HG02973 (cell line): ENCODE measurements around the gene CCDC186.

ENCODE experiments used
- ATAC-seq: cut with Tn5 transposase; IDR thresholded peaks from one replicate; pipeline ENCODE4 v1.9.1; 2021; ENCODE audit warnings: moderate library complexity; ENCODE audit not compliant: unreplicated experiment

CCDC186 gene

GRCh38 chr10:114073395-114074186, 100.4 kb downstream of the CCDC186 start:
- no peak for ATAC-seq

- no peak for ATAC-seq
Measured at GRCh38 chr10:114071178-114071577, 102.8 kb downstream of the CCDC186 start.
